SW 1271 (cell line): ENCODE data around the gene MTERF2.

Experiments used
- DNase-seq, 2 experiments: peaks; one replicate each; lab custom pipeline; 2025; lab: John Stamatoyannopoulos, UW

MTERF2 gene

GRCh38 chr12:106953352-106954250 is 33.3 kb downstream of the MTERF2 start:
- DNase-seq = no peak

- DNase-seq = no peak
Observed at GRCh38 chr12:106950591-106950990, 36.4 kb downstream of the MTERF2 start.

- DNase-seq = no peak
Observed at GRCh38 chr12:106947461-106947860, 39.5 kb downstream of the MTERF2 start.

DNA sequence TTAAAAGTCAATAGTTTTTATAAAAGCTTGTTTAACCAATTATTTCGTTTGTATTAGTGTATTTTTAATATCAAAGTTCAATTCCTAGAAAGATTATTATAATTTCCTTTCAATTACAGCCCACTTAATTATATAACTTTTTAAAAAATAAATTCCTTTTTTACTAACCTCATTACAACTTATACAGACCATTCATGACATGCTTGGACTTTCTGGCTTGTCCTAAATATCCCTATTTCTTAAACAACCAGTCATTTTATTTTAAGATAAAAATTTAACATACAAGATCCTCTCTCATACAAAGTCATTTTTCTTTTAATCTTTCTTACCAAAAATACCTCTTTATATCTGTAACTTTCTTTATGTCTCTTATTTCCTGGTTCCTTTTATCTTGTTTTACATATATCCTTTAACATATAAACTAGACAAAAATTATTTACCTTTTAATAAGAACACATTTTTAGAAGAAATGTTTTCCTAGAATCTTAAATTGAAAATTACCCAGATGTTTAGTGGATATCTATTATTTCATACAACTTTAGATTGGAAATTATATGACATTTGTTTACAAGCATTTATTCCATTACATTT is 41.6 kb downstream of the MTERF2 start:
- no peak for DNase-seq

DNA sequence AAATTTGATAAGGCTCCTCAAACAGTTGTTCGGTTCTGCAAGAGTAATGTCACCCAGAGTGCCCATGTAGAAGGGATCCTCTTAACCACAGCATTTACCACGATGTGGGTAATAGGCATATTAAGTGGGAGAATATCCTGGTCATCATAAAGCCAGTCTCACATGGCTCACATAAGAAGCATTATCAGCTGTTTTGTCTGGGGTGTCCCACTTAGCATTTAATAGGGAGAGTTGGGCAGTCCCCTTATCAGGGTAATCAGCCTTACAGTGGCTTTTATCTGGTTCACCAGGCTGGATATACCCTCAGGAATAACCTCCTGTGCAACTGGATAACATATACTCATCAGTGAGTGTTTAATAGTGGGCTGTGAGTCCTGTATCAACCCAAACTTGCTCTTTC is 44.2 kb downstream of the MTERF2 start:
- DNase-seq = no peak

GRCh38 chr12:106941481-106942156 is 45.3 kb downstream of the MTERF2 start:
- no peak for DNase-seq

DNA sequence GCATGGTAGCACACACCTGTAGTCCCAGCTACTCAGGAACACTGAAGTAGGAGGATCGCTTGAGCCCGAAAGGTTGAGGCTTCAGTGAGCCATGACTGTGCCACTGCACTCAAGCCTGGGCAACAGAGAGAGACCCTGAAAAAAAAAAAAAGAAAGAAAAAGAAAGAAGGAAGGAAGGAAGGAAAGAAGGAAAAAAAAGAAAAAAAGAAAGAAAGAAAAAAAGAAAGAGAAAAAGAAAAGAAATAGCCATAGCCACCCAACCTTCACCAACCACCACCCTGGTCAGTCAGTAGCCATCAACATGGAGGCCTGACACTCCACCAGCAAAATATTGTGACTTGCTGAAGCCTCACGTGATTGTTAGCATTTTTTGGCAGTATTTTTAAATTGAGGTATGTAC is 52.7 kb downstream of the MTERF2 start:
- DNase-seq = no peak
